Activated CD4-positive, alpha-beta T cell treated with anti-CD3 and anti-CD28 coated beads, Interleukin-2, amount 10 ng/mL, durations not matched to agents 24 days and 14 days (primary cell): ENCODE data around the gene TNFRSF13B. TPM values are rescaled to one million over a fixed set of nuclear protein-coding genes. Genes with fewer than 3 reads are reported as not detected.
"Not testable (repeated sequence)": the region's sequence is repeated elsewhere in the genome, so short reads cannot be mapped to it uniquely, and the experiment has no call there.

Experiments
- DNase-seq: peaks from one replicate; pipeline ENCODE4 v3.0.0; 2022
- H3K27ac Mint-ChIP-seq: one replicate; pipeline ENCODE4 v1.8.0; 2022; ENCODE audit warnings: mild to moderate bottlenecking, mixed read lengths
- H3K27me3 Mint-ChIP-seq: one replicate; pipeline ENCODE4 v1.8.0; 2022; ENCODE audit warnings: mixed read lengths
- H3K36me3 Mint-ChIP-seq: one replicate; pipeline ENCODE4 v1.8.0; 2022; ENCODE audit warnings: low read depth, mild to moderate bottlenecking, mixed read lengths
- H3K4me1 Mint-ChIP-seq: one replicate; pipeline ENCODE4 v1.8.0; 2021; ENCODE audit warnings: mixed read lengths
- H3K4me3 Mint-ChIP-seq: one replicate; pipeline ENCODE4 v1.8.0; 2022; ENCODE audit warnings: mild to moderate bottlenecking, moderate library complexity, mixed read lengths
- H3K9me3 Mint-ChIP-seq: one replicate; pipeline ENCODE4 v1.8.0; 2021; ENCODE audit warnings: mixed read lengths
- intact Hi-C: fragments of 100-400 bp; cut with micrococcal nuclease; formaldehyde crosslinking; loops from one replicate; pipeline ENCODE4 v1.15.1; 2023
- total RNA-seq: library from RNA; stranded (reverse); gene quantifications from 2 replicates; pipeline ENCODE4 v1.2.3, GENCODE V29; 2022

The TNFRSF13B gene
- total RNA-seq, 1 donor from 2014 or later, result not detected

DNA sequence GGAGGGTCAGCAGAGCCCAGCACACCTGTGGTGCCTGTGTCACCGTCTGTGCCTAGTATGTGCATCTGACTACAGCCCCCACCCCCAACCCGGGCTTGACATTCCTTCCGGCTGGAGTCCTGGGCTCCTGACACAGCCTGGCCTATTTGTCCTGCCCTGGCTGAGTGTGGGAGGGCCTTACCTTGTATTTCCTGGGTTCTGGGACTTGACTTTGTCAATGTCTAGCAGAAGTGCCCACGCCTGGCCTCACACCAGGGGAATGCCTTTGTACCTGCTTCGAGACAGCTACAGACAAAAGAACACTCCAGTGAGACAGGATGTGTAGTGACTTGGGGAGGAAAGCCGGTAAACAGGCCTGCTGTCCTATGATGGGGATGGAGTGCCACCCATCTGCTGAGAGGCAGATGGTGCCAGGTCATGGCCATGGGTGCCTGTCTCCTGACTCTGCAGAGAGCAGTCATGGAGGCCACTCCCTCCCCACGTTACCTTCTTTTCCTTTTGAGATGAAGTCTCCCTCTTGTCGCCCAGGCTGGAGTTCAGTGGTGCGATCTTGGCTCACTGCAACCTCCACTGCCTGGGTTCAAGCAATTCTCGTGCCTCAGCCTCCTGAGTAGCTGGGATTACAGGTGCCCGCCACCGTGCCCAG lies 42.8 kb downstream of the TNFRSF13B start:
- DNase-seq, result no peak
- H3K36me3 Mint-ChIP-seq, result no peaks in the 10 kb centered on the region
- H3K4me3 Mint-ChIP-seq, result no peak overlapping the region
- H3K9me3 Mint-ChIP-seq, result no peaks in the 10 kb centered on the region
- intact Hi-C loops, result no loop called here
- no peaks in the 10 kb centered on the region for H3K27me3 Mint-ChIP-seq
- no peaks in the 10 kb centered on the region for H3K4me1 Mint-ChIP-seq
- H3K27ac Mint-ChIP-seq, result no peak overlapping the region

GRCh38 chr17:16928406-16929034 lies 43.4 kb downstream of the TNFRSF13B start:
- Mint-ChIP-seq H3K36me3 (no peaks in the 10 kb centered on the region), H3K27ac (no peak overlapping the region), H3K4me1 (no peaks in the 10 kb centered on the region), H3K9me3 (no peaks in the 10 kb centered on the region), H3K4me3 (no peak overlapping the region), H3K27me3 (no peaks in the 10 kb centered on the region)
- no peak for DNase-seq
- intact Hi-C loops, result no loop called here

- intact Hi-C loops, result no loop called here
- Mint-ChIP-seq H3K4me3 (no peak overlapping the region), H3K36me3 (no peaks in the 10 kb centered on the region), H3K27ac (no peak overlapping the region), H3K27me3 (no peaks in the 10 kb centered on the region), H3K4me1 (no peaks in the 10 kb centered on the region), H3K9me3 (no peaks in the 10 kb centered on the region)
- DNase-seq, result no peak
Measured at GRCh38 chr17:16927641-16928321, 44.1 kb downstream of the TNFRSF13B start.

DNA sequence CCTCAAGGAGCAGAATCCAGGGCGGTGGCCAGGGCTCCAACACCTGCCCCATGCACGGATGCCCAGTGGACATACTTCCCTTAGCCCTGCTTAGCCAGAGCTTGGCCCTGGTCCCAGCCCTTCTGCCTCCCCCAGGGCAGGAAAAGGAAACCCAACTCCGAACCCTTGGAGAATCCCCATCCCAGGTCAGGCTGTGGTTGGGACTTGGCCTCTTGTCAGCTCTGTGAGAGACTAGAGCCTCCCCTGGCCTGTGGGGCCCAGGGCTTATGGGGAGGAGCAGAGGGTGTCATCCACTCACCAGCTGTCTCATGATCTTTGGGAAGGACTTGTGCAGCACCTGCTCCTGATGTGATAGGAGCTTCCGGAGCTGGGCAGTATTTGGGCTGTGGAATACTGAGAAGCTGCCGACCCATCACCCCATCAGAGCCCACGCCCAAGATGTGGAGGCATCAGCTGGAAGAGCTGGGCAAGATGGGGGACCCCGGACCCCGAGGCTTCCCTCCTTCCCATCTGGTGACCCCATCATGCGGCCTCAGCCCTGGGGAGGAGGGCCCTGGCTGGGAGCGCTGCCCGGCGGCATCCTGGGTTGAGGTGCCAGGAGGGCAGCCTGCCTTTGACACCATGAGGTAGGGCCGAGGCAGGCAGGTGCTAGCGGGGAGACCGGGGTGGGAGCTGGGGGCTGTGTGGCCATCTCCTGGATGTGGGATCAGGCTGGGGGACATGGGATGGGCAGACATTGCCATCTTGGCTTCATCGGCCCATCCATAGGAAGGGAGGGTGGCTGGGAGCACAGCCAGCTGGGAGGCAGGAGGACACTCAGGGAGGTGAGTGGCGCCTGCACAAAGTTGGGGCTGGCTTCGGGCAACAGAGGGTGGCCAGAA lies 45.1 kb downstream of the TNFRSF13B start:
- Mint-ChIP-seq H3K4me1 (no peaks in the 10 kb centered on the region), H3K27ac (no peak overlapping the region), H3K4me3 (no peak overlapping the region), H3K9me3 (no peaks in the 10 kb centered on the region), H3K36me3 (no peaks in the 10 kb centered on the region), H3K27me3 (no peaks in the 10 kb centered on the region)
- intact Hi-C loops, result no loop called here
- no peak for DNase-seq

DNA sequence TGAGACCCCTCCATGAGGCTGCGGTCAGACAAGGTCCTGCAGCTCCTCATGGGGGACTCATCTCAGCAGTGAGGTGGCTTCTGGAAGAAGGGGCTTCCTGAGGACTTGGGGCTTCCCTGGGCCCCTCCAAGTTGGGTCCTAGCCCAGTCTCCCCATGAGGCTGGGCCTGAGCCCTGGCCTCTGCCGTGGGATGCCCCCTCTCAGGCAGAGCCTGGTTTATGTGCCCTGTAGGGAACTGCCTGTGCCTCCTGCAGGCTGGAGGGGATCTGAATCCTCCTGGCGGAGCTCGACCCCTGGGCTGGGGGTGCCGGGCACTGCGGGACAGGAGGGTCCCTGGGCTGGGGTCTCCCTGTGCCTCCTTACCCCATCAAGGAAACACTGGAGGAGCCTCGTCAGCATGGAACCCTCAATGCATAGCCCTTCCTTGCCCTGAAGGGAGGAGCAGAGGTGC lies 45.8 kb downstream of the TNFRSF13B start:
- no peaks in the 10 kb centered on the region for H3K27me3 Mint-ChIP-seq
- H3K36me3 Mint-ChIP-seq, result no peaks in the 10 kb centered on the region
- H3K4me1 Mint-ChIP-seq, result no peaks in the 10 kb centered on the region
- no peaks in the 10 kb centered on the region for H3K9me3 Mint-ChIP-seq
- intact Hi-C loops, result no loop called here
- no peak for DNase-seq
- no peak overlapping the region for H3K27ac Mint-ChIP-seq
- no peak overlapping the region for H3K4me3 Mint-ChIP-seq

GRCh38 chr17:16925461-16926060 lies 46.4 kb downstream of the TNFRSF13B start:
- intact Hi-C loops, result no loop called here
- no peak for DNase-seq
- Mint-ChIP-seq H3K4me1 (no peaks in the 10 kb centered on the region), H3K36me3 (no peaks in the 10 kb centered on the region), H3K27me3 (no peaks in the 10 kb centered on the region), H3K27ac (no peak overlapping the region), H3K9me3 (no peaks in the 10 kb centered on the region), H3K4me3 (no peak overlapping the region)

GRCh38 chr17:16924696-16925440 lies 47.0 kb downstream of the TNFRSF13B start:
- no peak overlapping the region for H3K27ac Mint-ChIP-seq
- H3K27me3 Mint-ChIP-seq, result no peaks in the 10 kb centered on the region
- no peaks in the 10 kb centered on the region for H3K9me3 Mint-ChIP-seq
- DNase-seq, result no peak
- H3K36me3 Mint-ChIP-seq, result no peaks in the 10 kb centered on the region
- no peaks in the 10 kb centered on the region for H3K4me1 Mint-ChIP-seq
- no peak overlapping the region for H3K4me3 Mint-ChIP-seq
- intact Hi-C loops, result no loop called here

DNA sequence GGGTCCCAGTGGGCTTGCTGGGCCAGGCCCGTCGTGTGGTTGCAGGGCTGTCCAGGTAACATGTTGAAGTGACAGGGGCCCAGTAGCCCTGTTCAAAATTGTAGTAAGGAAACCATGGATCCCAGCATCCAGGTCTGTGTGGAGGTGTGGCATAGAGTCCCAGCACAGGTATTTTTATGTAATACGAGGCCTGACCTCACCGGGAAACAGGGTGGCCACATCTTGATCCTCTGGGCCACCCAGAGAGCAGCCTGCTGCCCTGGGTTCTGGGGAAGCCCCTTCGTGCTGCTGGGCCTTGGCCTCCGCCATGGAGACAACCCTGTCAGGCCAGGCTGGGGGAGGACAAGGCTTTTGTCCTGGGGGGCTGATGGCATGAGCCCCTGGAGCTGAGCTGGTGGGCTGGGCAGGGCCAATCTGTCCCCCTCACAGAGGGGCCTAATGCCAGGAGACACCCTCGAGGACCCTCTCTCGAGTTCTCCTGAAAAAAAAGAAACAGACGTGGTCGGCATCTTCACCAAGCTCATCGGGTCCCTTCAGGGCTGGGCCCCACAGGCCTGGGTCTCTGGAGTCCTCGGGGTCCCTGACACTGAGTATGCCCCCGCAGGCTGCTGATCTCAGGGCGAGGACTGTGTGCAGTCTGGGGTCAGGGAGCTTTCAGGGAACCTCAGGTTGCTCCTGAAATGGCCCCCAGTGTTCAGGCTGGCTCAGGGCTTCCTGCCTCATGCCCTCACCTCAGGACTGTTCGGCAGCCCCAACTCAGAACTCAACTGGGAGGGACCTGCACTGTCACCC lies 47.8 kb downstream of the TNFRSF13B start:
- no peaks in the 10 kb centered on the region for H3K4me1 Mint-ChIP-seq
- no peak overlapping the region for H3K4me3 Mint-ChIP-seq
- H3K9me3 Mint-ChIP-seq, result no peaks in the 10 kb centered on the region
- no peak for DNase-seq
- no peaks in the 10 kb centered on the region for H3K27me3 Mint-ChIP-seq
- intact Hi-C loops, result no loop called here
- no peak overlapping the region for H3K27ac Mint-ChIP-seq
- H3K36me3 Mint-ChIP-seq, result no peaks in the 10 kb centered on the region

- Mint-ChIP-seq H3K27me3 (peaks cover under 1% of the 10 kb centered on the region), H3K4me3 (no peak overlapping the region), H3K9me3 (no peaks in the 10 kb centered on the region), H3K27ac (no peak overlapping the region), H3K4me1 (no peaks in the 10 kb centered on the region), H3K36me3 (no peaks in the 10 kb centered on the region)
- intact Hi-C loops, result no loop called here
- DNase-seq, result no peak
Measured at GRCh38 chr17:16923097-16923903, 48.6 kb downstream of the TNFRSF13B start.

GRCh38 chr17:16922386-16923096 lies 49.4 kb downstream of the TNFRSF13B start:
- intact Hi-C loops, result loop anchor here (1.0 kb wide), 1 partner anchor 69 kb away; no protein-coding TSS in a partner anchor
- Mint-ChIP-seq H3K27ac (no peak overlapping the region), H3K4me1 (no peaks in the 10 kb centered on the region), H3K27me3 (peaks cover 2% of the 10 kb centered on the region), H3K9me3 (no peaks in the 10 kb centered on the region), H3K36me3 (no peaks in the 10 kb centered on the region), H3K4me3 (no peak overlapping the region)
- DNase-seq, result peak; percentile 66

DNA sequence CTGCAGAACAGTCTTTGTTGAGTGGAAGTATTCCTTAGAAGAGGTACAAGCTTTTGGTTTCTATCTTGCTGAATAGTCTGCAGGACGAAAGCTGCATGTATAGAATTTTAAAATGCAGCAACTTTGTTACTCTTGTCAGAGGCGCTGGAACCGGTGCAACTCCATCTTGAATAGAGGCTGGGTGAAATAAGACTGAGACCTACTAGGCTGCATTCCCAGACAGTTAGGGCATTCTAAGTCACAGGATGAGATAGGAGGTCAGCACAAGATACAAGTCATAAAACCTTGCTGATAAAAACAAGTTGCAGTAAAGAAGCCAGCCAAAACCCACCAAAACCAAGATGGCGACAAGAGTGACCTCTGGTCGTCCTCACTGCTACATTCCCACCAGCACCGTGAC lies 50.5 kb downstream of the TNFRSF13B start:
- DNase-seq, H3K27me3 Mint-ChIP-seq, intact Hi-C loops, H3K4me1 Mint-ChIP-seq, H3K27ac Mint-ChIP-seq, H3K36me3 Mint-ChIP-seq, H3K9me3 Mint-ChIP-seq, H3K4me3 Mint-ChIP-seq: not testable (repeated sequence)
